Mesenchymal stem cell (in vitro differentiated cells and primary cell): ENCODE results near the gene FAHD2A.

ENCODE experiments used
- DNase-seq: peaks from one replicate; pipeline ENCODE4 v3.0.0-alpha.2; 2013
- H2AFZ ChIP-seq: one replicate; pipeline ENCODE4 v1.6.1; 2013; ENCODE audit warnings: low read depth, mild to moderate bottlenecking, control low read depth, inconsistent platforms, low read length, moderate library complexity
- H2AK5ac ChIP-seq: 2 replicates; pipeline ENCODE4 v1.6.1; 2013; ENCODE audit warnings: low read length, moderate library complexity, mild to moderate bottlenecking, inconsistent platforms; ENCODE audit not compliant: severe bottlenecking
- H2BK120ac ChIP-seq: one replicate; pipeline ENCODE4 v1.6.1; 2013; ENCODE audit warnings: low read depth, mild to moderate bottlenecking, inconsistent platforms, low read length, moderate library complexity
- H2BK12ac ChIP-seq, 2 experiments: one replicate each; pipeline ENCODE4 v1.6.1; 2013; ENCODE audit warnings: inconsistent platforms in 2 of 2, low read length in 2 of 2, mild to moderate bottlenecking in 2 of 2, moderate library complexity in 2 of 2, control low read depth in 1 of 2
- H2BK15ac ChIP-seq: one replicate; pipeline ENCODE4 v1.6.1; 2013; ENCODE audit warnings: mild to moderate bottlenecking, low read depth, inconsistent platforms; ENCODE audit not compliant: poor library complexity, severe bottlenecking
- H2BK5ac ChIP-seq: 2 replicates; pipeline ENCODE4 v1.6.1; 2013; ENCODE audit warnings: low read depth, mild to moderate bottlenecking, low read length, control low read depth, inconsistent platforms; ENCODE audit not compliant: poor library complexity, severe bottlenecking
- H3K14ac ChIP-seq, 2 experiments: one replicate each; pipeline ENCODE4 v1.6.1; 2013; ENCODE audit warnings: inconsistent platforms in 2 of 2, low read length in 2 of 2, control low read depth in 1 of 2, mild to moderate bottlenecking in 1 of 2, moderate library complexity in 1 of 2
- H3K18ac ChIP-seq, 2 experiments: one replicate each; pipeline ENCODE4 v1.6.1; 2013; ENCODE audit warnings: inconsistent platforms in 2 of 2, low read length in 2 of 2, control low read depth in 1 of 2, low read depth in 1 of 2, mild to moderate bottlenecking in 1 of 2
- H3K23ac ChIP-seq, 2 experiments: one replicate each; pipeline ENCODE4 v1.6.1; 2013; ENCODE audit warnings: inconsistent platforms in 2 of 2, low read length in 2 of 2, mild to moderate bottlenecking in 2 of 2, moderate library complexity in 2 of 2, control low read depth in 1 of 2
- H3K27ac ChIP-seq: 2 replicates; pipeline ENCODE4 v1.5.1; 2013; ENCODE audit warnings: mild to moderate bottlenecking, moderate library complexity, low read length, control low read depth, inconsistent platforms; ENCODE audit not compliant: poor library complexity, severe bottlenecking
- H3K27me3 ChIP-seq, 2 experiments: 2 replicates each; pipeline versions ENCODE4 v1.6.1 to v1.7.0; 2013; ENCODE audit warnings: low read length in 2 of 2, mild to moderate bottlenecking in 2 of 2, moderate library complexity in 2 of 2, control low read depth in 1 of 2, inconsistent platforms in 1 of 2; ENCODE audit not compliant: control insufficient read depth in 1 of 2, insufficient read depth in 1 of 2
- H3K36me3 ChIP-seq, 2 experiments: 2 replicates each; pipeline versions ENCODE4 v1.6.1 to v1.7.0; 2013; ENCODE audit warnings: low read length in 2 of 2, control low read depth in 1 of 2, inconsistent platforms in 1 of 2, low read depth in 1 of 2, mild to moderate bottlenecking in 1 of 2; ENCODE audit not compliant: insufficient read depth in 2 of 2, control insufficient read depth in 1 of 2
- H3K4ac ChIP-seq, 2 experiments: one replicate each; pipeline ENCODE4 v1.6.1; 2013; ENCODE audit warnings: inconsistent platforms in 2 of 2, low read length in 2 of 2, mild to moderate bottlenecking in 2 of 2, moderate library complexity in 2 of 2, control low read depth in 1 of 2, low read depth in 1 of 2
- H3K4me1 ChIP-seq: 2 replicates; pipeline ENCODE4 v1.6.1; 2013; ENCODE audit warnings: low read depth, low read length, control low read depth; ENCODE audit not compliant: control insufficient read depth, insufficient read depth
- H3K4me2 ChIP-seq: 2 replicates; pipeline ENCODE4 v1.6.1; 2013; ENCODE audit warnings: low read length, mild to moderate bottlenecking, inconsistent platforms; ENCODE audit not compliant: poor library complexity, severe bottlenecking
- H3K4me3 ChIP-seq, 2 experiments: 2 replicates each; pipeline versions ENCODE4 v1.5.1 to v1.7.0; 2013; ENCODE audit warnings: low read length in 2 of 2, mild to moderate bottlenecking in 2 of 2, control low read depth in 1 of 2, low read depth in 1 of 2; ENCODE audit not compliant: insufficient read depth in 1 of 2
- H3K79me1 ChIP-seq: replicated peaks from 2 replicates; pipeline ENCODE4 v1.6.1; 2013; ENCODE audit warnings: mild to moderate bottlenecking, control low read depth, low read length, inconsistent platforms; ENCODE audit not compliant: poor library complexity, severe bottlenecking
- H3K9ac ChIP-seq: 2 replicates; pipeline ENCODE4 v1.7.0; 2013; ENCODE audit warnings: mild to moderate bottlenecking, low read length, moderate library complexity
- H3K9me3 ChIP-seq: 2 replicates; pipeline ENCODE4 v1.7.0; 2013; ENCODE audit warnings: mild to moderate bottlenecking, low read length; ENCODE audit not compliant: control insufficient read depth
- H4K8ac ChIP-seq: one replicate; pipeline ENCODE4 v1.6.1; 2013; ENCODE audit warnings: inconsistent platforms, mild to moderate bottlenecking, low read length, moderate library complexity
- H4K91ac ChIP-seq: one replicate; pipeline ENCODE4 v1.6.1; 2013; ENCODE audit warnings: mild to moderate bottlenecking, low read length, inconsistent platforms
- WGBS: methylation state at CpG from one replicate; pipeline ENCODE4 v1.1.7; 2013; ENCODE audit warnings: mixed read lengths; 5-methylcytosine and 5-hydroxymethylcytosine counted together

FAHD2A gene

GRCh38 chr2:95362486-95362885 is 40.0 kb upstream of the FAHD2A start:
- H2BK12ac ChIP-seq = no peak overlapping the region
- no peak overlapping the region for H2BK5ac ChIP-seq
- H3K9me3 ChIP-seq = no peaks in the 10 kb centered on the region
- H4K91ac ChIP-seq = no peak overlapping the region
- no peak overlapping the region for H3K4me3 ChIP-seq
- DNase-seq = no peak
- H3K14ac ChIP-seq = no peak overlapping the region
- no peak overlapping the region for H3K4ac ChIP-seq
- H3K27me3 ChIP-seq = peaks cover 0 to 23% of the 10 kb centered on the region in 2 experiments
- 92% methylated on average over 8 of the region's 9 CpGs for WGBS
- no peak overlapping the region for H3K4me2 ChIP-seq
- peaks cover 18% of the 10 kb centered on the region for H3K79me1 ChIP-seq
- no peak overlapping the region for H3K9ac ChIP-seq
- H3K4me1 ChIP-seq = peaks cover 10% of the 10 kb centered on the region
- no peak overlapping the region for H3K23ac ChIP-seq
- no peak overlapping the region for H2AFZ ChIP-seq
- peaks cover 0 to 9% of the 10 kb centered on the region in 2 experiments for H3K36me3 ChIP-seq
- H4K8ac ChIP-seq = no peak overlapping the region
- H2AK5ac ChIP-seq = no peak overlapping the region
- H3K18ac ChIP-seq = no peak overlapping the region
- H2BK120ac ChIP-seq = no peak overlapping the region
- H2BK15ac ChIP-seq = no peak overlapping the region
- H3K27ac ChIP-seq = no peak overlapping the region

DNA sequence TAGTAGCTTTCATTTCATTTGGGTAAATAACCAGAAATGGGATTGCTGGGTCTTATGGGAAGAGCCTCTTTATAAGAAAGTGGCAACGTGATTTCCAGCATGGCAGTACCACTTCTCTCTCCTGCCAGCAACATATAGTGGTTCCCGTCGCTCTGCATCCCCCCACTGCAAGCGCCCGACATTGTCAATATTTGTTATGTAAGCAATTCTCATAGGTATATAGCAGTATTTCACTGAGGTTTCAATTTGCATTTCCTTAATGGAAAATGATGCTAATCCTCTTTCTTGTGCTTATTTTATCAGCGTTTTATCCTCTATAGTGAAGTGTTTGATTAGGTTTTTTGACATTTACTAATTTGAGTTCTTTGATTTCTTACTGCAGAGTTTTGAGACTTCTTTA is 36.0 kb upstream of the FAHD2A start:
- H2BK5ac ChIP-seq = no peak overlapping the region

GRCh38 chr2:95372216-95372829 is 30.2 kb upstream of the FAHD2A start:
- Histone ChIP-seq H3K9me3 (no peaks in the 10 kb centered on the region), H3K27me3 (no peaks in the 10 kb centered on the region), H3K9ac (no peak overlapping the region), H3K4me1 (peaks cover 11% of the 10 kb centered on the region), H2AK5ac (no peak overlapping the region), H3K14ac (no peak overlapping the region), H3K4me2 (no peak overlapping the region), H2BK120ac (no peak overlapping the region), H2BK15ac (no peak overlapping the region), H3K4ac (no peak overlapping the region), H3K79me1 (peaks cover 22% of the 10 kb centered on the region), H3K23ac (no peak overlapping the region), H3K18ac (no peak overlapping the region), H3K4me3 (no peak overlapping the region), H4K8ac (no peak overlapping the region), H2BK12ac (no peak overlapping the region), H2BK5ac (no peak overlapping the region), H3K36me3 (peaks cover 0 to 50% of the 10 kb centered on the region in 2 experiments), H2AFZ (no peak overlapping the region), H4K91ac (no peak overlapping the region), H3K27ac (no peak overlapping the region)
- no peak for DNase-seq
- 78% methylated on average over 8 of the region's 8 CpGs for WGBS

More for the DNA sequence above, 36.0 kb upstream of the FAHD2A start:
- Histone ChIP-seq H3K4ac (no peak overlapping the region), H2AFZ (no peak overlapping the region), H2BK15ac (no peak overlapping the region), H3K9me3 (no peaks in the 10 kb centered on the region), H3K4me1 (no peaks in the 10 kb centered on the region), H3K79me1 (peaks cover 11% of the 10 kb centered on the region), H3K23ac (no peak overlapping the region), H3K9ac (no peak overlapping the region), H2BK120ac (no peak overlapping the region), H4K91ac (no peak overlapping the region), H3K18ac (no peak overlapping the region), H2AK5ac (no peak overlapping the region), H3K27me3 (peaks cover 0 to 4% of the 10 kb centered on the region in 2 experiments), H3K4me3 (no peak overlapping the region), H3K36me3 (peaks cover 0 to 3% of the 10 kb centered on the region in 2 experiments), H4K8ac (no peak overlapping the region), H3K4me2 (no peak overlapping the region), H3K14ac (no peak overlapping the region), H2BK12ac (no peak overlapping the region), H3K27ac (no peak overlapping the region)
- no peak for DNase-seq
- WGBS = 43% methylated on average over 1 of the region's 6 CpGs

- Histone ChIP-seq H2AFZ (no peak overlapping the region), H3K4me3 (no peak overlapping the region), H2BK15ac (no peak overlapping the region), H3K27me3 (no peaks in the 10 kb centered on the region), H3K79me1 (peaks cover 23% of the 10 kb centered on the region), H3K36me3 (peaks cover 0 to 55% of the 10 kb centered on the region in 2 experiments), H3K9ac (no peak overlapping the region), H4K91ac (no peak overlapping the region), H2BK120ac (no peak overlapping the region), H3K14ac (no peak overlapping the region), H3K18ac (no peak overlapping the region), H3K4me2 (no peak overlapping the region), H2BK12ac (no peak overlapping the region), H4K8ac (no peak overlapping the region), H3K27ac (no peak overlapping the region), H3K9me3 (no peaks in the 10 kb centered on the region), H3K4ac (no peak overlapping the region), H3K4me1 (peaks cover 12% of the 10 kb centered on the region), H2AK5ac (no peak overlapping the region), H3K23ac (no peak overlapping the region), H2BK5ac (no peak overlapping the region)
- no peak for DNase-seq
- 78% methylated on average over 7 of the region's 8 CpGs for WGBS
Observed at GRCh38 chr2:95372845-95373244, 29.7 kb upstream of the FAHD2A start.
